Neutrophil (primary cell): Measurements from ENCODE around the gene NHERF1.

Experiments used
- H3K27ac ChIP-seq: fragments of 200-600 bp; sonication (generic); 2 replicates; pipeline ENCODE4 v1.5.1; 2016; ENCODE audit warnings: mild to moderate bottlenecking, moderate library complexity
- H3K27me3 ChIP-seq: fragments of 200-600 bp; sonication (generic); 2 replicates; pipeline ENCODE4 v1.6.0; 2016; ENCODE audit warnings: mild to moderate bottlenecking
- H3K36me3 ChIP-seq: fragments of 200-600 bp; sonication (generic); 2 replicates; pipeline ENCODE4 v1.5.1; 2017
- H3K4me1 ChIP-seq, 2 experiments: fragments of 200-600 bp in 1 of 2; sonication (generic) in 1 of 2; 1 replicate in 1 of 2; 2 replicates in 1 of 2; pipeline versions ENCODE4 v1.5.1 to v1.6.1; 2013 to 2016; ENCODE audit warnings: low read depth in 1 of 2, low read length in 1 of 2, mild to moderate bottlenecking in 1 of 2, moderate library complexity in 1 of 2; ENCODE audit not compliant: control insufficient read depth in 1 of 2, insufficient read depth in 1 of 2
- H3K4me3 ChIP-seq, 2 experiments: fragments of 200-600 bp in 1 of 2; sonication (generic) in 1 of 2; 1 replicate in 1 of 2; 2 replicates in 1 of 2; pipeline ENCODE4 v1.5.1; 2013 to 2016; ENCODE audit warnings: low read depth in 1 of 2, low read length in 1 of 2, mild to moderate bottlenecking in 1 of 2, moderate library complexity in 1 of 2
- H3K9me3 ChIP-seq: fragments of 200-600 bp; sonication (generic); 2 replicates; pipeline ENCODE4 v1.5.1; 2016
- TF ChIP-seq, protein P1 (sequence below): fragments of 200-600 bp; sonication (generic); IDR thresholded peaks from 2 replicates; pipeline ENCODE4 v1.5.1; 2016; ENCODE audit warnings: antibody characterized with exemption

Gene NHERF1

DNA sequence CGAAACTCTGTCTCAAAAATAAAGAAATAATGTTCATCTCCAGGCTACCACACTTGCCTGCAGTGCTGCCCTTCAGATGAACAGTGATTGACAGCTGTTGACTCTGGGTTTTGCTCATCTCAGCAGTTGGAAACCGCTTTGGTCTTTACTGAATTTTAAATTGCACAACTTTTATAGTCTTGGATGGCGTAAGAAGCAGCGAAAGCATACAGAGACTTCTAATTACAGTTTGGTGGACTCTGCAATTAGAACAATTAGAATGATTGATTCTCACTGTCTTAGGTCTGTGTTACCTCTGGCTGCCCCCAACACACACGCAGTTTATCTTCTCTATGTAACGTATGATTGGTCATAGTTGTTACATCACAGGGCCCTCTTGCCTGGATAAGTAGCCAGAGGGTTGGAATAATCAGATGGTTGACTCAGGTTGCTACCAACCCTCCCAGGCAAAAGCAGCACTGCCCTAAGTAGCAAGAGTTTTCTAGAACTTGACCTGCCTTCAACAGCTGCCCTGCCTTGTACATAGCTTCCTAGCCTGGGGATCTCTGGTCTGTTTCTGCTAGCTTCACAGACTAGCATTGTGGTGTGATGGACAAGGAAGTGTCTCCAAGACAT is 29.6 kb downstream of the NHERF1 start:
- TF ChIP-seq, protein P1, sequence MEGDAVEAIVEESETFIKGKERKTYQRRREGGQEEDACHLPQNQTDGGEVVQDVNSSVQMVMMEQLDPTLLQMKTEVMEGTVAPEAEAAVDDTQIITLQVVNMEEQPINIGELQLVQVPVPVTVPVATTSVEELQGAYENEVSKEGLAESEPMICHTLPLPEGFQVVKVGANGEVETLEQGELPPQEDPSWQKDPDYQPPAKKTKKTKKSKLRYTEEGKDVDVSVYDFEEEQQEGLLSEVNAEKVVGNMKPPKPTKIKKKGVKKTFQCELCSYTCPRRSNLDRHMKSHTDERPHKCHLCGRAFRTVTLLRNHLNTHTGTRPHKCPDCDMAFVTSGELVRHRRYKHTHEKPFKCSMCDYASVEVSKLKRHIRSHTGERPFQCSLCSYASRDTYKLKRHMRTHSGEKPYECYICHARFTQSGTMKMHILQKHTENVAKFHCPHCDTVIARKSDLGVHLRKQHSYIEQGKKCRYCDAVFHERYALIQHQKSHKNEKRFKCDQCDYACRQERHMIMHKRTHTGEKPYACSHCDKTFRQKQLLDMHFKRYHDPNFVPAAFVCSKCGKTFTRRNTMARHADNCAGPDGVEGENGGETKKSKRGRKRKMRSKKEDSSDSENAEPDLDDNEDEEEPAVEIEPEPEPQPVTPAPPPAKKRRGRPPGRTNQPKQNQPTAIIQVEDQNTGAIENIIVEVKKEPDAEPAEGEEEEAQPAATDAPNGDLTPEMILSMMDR, result no peak
- peak overlapping the region in 1 of 2 experiments; percentile 2 for H3K4me3 ChIP-seq
- no peaks in the 10 kb centered on the region for H3K9me3 ChIP-seq
- no peaks in the 10 kb centered on the region for H3K36me3 ChIP-seq
- peaks cover 64 to 66% of the 10 kb centered on the region in 2 experiments for H3K4me1 ChIP-seq
- peak overlapping the region; percentile 94 for H3K27ac ChIP-seq
- H3K27me3 ChIP-seq, result no peaks in the 10 kb centered on the region

- Histone ChIP-seq H3K4me1 (peaks cover 69 to 75% of the 10 kb centered on the region in 2 experiments), H3K4me3 (peak overlapping the region; percentile 45 to 49), H3K27me3 (no peaks in the 10 kb centered on the region), H3K9me3 (no peaks in the 10 kb centered on the region), H3K36me3 (no peaks in the 10 kb centered on the region), H3K27ac (peak overlapping the region; percentile 94)
- TF ChIP-seq, protein P1, result no peak
Observed at GRCh38 chr17:74778960-74779359, 30.5 kb downstream of the NHERF1 start.

DNA sequence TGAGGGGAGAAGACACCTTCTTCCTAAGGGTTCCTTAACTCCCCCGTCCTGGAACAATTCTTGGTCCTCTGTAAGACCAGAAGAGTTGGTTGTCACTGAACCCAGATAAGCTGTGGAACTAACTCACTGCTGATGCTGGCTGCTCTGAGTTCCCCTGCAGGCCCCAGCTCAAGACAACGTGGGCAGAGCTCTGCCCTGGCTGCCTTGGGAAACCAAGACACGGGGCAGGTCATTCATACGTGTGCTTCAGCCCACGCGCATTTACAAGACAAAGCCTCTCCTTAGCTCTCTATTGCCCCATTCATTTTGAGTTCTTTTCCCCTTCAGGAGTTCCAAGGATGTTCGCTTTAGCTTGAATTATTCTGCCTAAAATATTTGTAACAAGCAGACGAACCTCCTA is 31.1 kb downstream of the NHERF1 start:
- H3K4me3 ChIP-seq, result peak overlapping the region; percentile 45 to 49
- H3K27ac ChIP-seq, result peak overlapping the region; percentile 94
- no peaks in the 10 kb centered on the region for H3K9me3 ChIP-seq
- H3K4me1 ChIP-seq, result peaks cover 69 to 76% of the 10 kb centered on the region in 2 experiments
- no peaks in the 10 kb centered on the region for H3K36me3 ChIP-seq
- TF ChIP-seq, protein P1, result no peak
- H3K27me3 ChIP-seq, result no peaks in the 10 kb centered on the region

GRCh38 chr17:74779948-74780400 is 31.5 kb downstream of the NHERF1 start:
- no peaks in the 10 kb centered on the region for H3K36me3 ChIP-seq
- H3K9me3 ChIP-seq, result no peaks in the 10 kb centered on the region
- H3K4me3 ChIP-seq, result peak overlapping the region; percentile 45 to 49
- H3K27me3 ChIP-seq, result no peaks in the 10 kb centered on the region
- TF ChIP-seq, protein P1, result peak; percentile 67
- H3K27ac ChIP-seq, result peak overlapping the region; percentile 94
- H3K4me1 ChIP-seq, result peaks cover 69 to 76% of the 10 kb centered on the region in 2 experiments

- no peaks in the 10 kb centered on the region for H3K9me3 ChIP-seq
- TF ChIP-seq, protein P1, result no peak
- no peaks in the 10 kb centered on the region for H3K36me3 ChIP-seq
- H3K4me1 ChIP-seq, result peaks cover 63 to 71% of the 10 kb centered on the region in 2 experiments
- no peaks in the 10 kb centered on the region for H3K27me3 ChIP-seq
- peak overlapping the region; percentile 94 for H3K27ac ChIP-seq
- peak overlapping the region; percentile 45 to 49 for H3K4me3 ChIP-seq
Observed at GRCh38 chr17:74780443-74781238, 32.2 kb downstream of the NHERF1 start.
